ENCODE results near the gene SP100.

DNA sequence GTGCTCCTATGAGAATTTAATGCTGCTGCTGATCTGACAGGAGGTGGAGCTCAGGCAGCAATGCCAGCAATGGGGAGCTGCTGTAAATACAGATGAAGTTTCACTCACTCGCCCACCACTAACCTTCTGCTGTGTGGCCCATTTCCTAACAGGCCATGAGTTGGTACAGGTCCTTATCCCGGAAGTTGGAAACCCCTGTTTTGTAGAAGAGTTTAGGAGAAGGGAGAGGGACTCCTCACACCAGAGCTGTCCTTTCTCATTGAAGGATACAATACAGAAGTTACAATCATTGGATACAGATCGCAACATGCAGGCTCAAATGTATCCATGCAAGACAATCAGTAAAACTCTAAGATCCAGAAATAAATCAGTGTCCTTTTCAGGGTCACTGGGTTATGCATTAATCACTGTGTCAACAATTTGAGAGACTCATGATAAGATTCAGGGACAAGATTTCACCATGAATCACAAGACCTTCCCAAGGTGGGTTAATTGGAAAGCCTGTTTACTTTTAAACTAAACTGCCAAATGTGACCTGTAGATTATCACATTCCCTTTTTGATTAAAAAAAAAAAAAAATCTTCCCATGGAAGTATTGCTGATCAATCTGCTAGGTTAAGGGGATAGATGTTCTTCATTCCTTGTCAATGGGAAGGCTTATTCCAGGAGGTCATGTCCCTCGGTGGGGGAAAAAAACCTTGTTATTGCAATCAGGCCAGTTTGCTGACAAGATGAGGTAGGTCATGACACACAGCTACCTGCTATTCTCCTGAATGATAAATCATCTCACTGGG is 97.2 kb downstream of the SP100 start:
- no peak for TF ChIP-seq ELK1 (IDR thresholded peaks at IDR 0.05; ENCODE audit: borderline replicate concordance, low read depth, low read length)
- TF ChIP-seq, protein P1, sequence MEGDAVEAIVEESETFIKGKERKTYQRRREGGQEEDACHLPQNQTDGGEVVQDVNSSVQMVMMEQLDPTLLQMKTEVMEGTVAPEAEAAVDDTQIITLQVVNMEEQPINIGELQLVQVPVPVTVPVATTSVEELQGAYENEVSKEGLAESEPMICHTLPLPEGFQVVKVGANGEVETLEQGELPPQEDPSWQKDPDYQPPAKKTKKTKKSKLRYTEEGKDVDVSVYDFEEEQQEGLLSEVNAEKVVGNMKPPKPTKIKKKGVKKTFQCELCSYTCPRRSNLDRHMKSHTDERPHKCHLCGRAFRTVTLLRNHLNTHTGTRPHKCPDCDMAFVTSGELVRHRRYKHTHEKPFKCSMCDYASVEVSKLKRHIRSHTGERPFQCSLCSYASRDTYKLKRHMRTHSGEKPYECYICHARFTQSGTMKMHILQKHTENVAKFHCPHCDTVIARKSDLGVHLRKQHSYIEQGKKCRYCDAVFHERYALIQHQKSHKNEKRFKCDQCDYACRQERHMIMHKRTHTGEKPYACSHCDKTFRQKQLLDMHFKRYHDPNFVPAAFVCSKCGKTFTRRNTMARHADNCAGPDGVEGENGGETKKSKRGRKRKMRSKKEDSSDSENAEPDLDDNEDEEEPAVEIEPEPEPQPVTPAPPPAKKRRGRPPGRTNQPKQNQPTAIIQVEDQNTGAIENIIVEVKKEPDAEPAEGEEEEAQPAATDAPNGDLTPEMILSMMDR (conservative IDR thresholded peaks at IDR 0.05; ENCODE audit: low read depth, low read length), result no peak
- TF ChIP-seq, protein P2, sequence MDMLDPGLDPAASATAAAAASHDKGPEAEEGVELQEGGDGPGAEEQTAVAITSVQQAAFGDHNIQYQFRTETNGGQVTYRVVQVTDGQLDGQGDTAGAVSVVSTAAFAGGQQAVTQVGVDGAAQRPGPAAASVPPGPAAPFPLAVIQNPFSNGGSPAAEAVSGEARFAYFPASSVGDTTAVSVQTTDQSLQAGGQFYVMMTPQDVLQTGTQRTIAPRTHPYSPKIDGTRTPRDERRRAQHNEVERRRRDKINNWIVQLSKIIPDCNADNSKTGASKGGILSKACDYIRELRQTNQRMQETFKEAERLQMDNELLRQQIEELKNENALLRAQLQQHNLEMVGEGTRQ (IDR thresholded peaks at IDR 0.05; ENCODE audit: low read depth, low read length), result no peak
- TF ChIP-seq CEBPB (IDR thresholded peaks at IDR 0.05; ENCODE audit: low read depth, low read length), result no peak
- no peak for TF ChIP-seq MAFK (IDR thresholded peaks at IDR 0.05; ENCODE audit: low read depth, low read length)
